CD4-positive, alpha-beta T cell (primary cell): ENCODE data around the gene LCE2A. TPM values are rescaled to one million over a fixed set of nuclear protein-coding genes. Genes with fewer than 3 reads are reported as not detected.
"Not testable (repeated sequence)": the region's sequence is repeated elsewhere in the genome, so short reads cannot be mapped to it uniquely, and the experiment has no call there.

Source experiments
- ATAC-seq: fragments of 200-7000 bp; cut with Tn5 transposase; one replicate; pipeline ENCODE4 v1.10.0; 2022; ENCODE audit warnings: mild to moderate bottlenecking; ENCODE audit not compliant: poor library complexity
- CTCF ChIA-PET: fragments of 350-600 bp; sonication (Branson Sonifier 250); formaldehyde crosslinking; loops from one replicate; lab custom pipeline; 2021; ENCODE audit warnings: antibody characterized with exemption, inconsistent platforms; lab: Charles Lee
- POLR2A ChIA-PET: fragments of 350-600 bp; sonication (Branson Sonifier 250); formaldehyde crosslinking; loops from one replicate; lab custom pipeline; 2021; ENCODE audit warnings: antibody characterized with exemption, inconsistent platforms; lab: Charles Lee
- DNase-seq, 14 experiments: peaks; one replicate each; pipeline ENCODE4 v3.0.0-alpha.2; 2013 to 2020; ENCODE audit warnings: mixed read lengths in 2 of 14
- H3K27ac ChIP-seq, 2 donors: one replicate each; pipeline versions ENCODE4 v1.5.1 to v1.7.0; 2013; ENCODE audit warnings: low read length in 2 of 2, low read depth in 1 of 2, mild to moderate bottlenecking in 1 of 2
- H3K27me3 ChIP-seq, 2 experiments: 1 replicate in 1 of 2; 2 replicates in 1 of 2; pipeline versions ENCODE4 v1.6.1 to v1.7.0; 2013; ENCODE audit warnings: low read length in 2 of 2, control low read depth in 1 of 2, mild to moderate bottlenecking in 1 of 2, moderate library complexity in 1 of 2; ENCODE audit not compliant: insufficient read depth in 2 of 2, control insufficient read depth in 1 of 2
- H3K36me3 ChIP-seq: one replicate; pipeline ENCODE4 v1.6.1; 2013; ENCODE audit warnings: low read length, control low read depth; ENCODE audit not compliant: insufficient read depth
- H3K4me1 ChIP-seq: one replicate; pipeline ENCODE4 v1.6.1; 2013; ENCODE audit warnings: low read length, control low read depth; ENCODE audit not compliant: insufficient read depth
- H3K4me3 ChIP-seq: one replicate; pipeline ENCODE4 v1.5.1; 2013; ENCODE audit warnings: mild to moderate bottlenecking, low read length, moderate library complexity
- H3K9me3 ChIP-seq, 2 experiments: 1 replicate in 1 of 2; 2 replicates in 1 of 2; pipeline versions ENCODE4 v1.6.1 to v1.7.0; 2013; ENCODE audit warnings: low read length in 2 of 2, mild to moderate bottlenecking in 2 of 2, control low read depth in 1 of 2, moderate library complexity in 1 of 2; ENCODE audit not compliant: control insufficient read depth in 1 of 2, insufficient read depth in 1 of 2
- H3K27ac Mint-ChIP-seq: one replicate; pipeline ENCODE4 v1.8.0; 2020; ENCODE audit warnings: mixed read lengths
- H3K27me3 Mint-ChIP-seq: one replicate; pipeline ENCODE4 v1.8.0; 2021; ENCODE audit warnings: mixed read lengths
- H3K36me3 Mint-ChIP-seq: one replicate; pipeline ENCODE4 v1.8.0; 2021; ENCODE audit warnings: low read depth, mixed read lengths
- H3K4me1 Mint-ChIP-seq: one replicate; pipeline ENCODE4 v1.8.0; 2021; ENCODE audit warnings: low read depth, mixed read lengths
- H3K4me3 Mint-ChIP-seq: one replicate; pipeline ENCODE4 v1.8.0; 2020; ENCODE audit warnings: mild to moderate bottlenecking, mixed read lengths
- H3K9me3 Mint-ChIP-seq: one replicate; pipeline ENCODE4 v1.8.0; 2020; ENCODE audit warnings: mixed read lengths
- intact Hi-C, 2 experiments: fragments of 100-400 bp; cut with DNase I in 1 of 2; cut with micrococcal nuclease in 1 of 2; formaldehyde crosslinking; loops; one replicate each; pipeline versions ENCODE4 v1.15.1 to v1.9.0; 2023 to 2025; cut with DNase I, micrococcal nuclease
- total RNA-seq, 174 experiments: library from RNA in 2 of 174; stranded (reverse) in 2 of 174; gene quantifications; one replicate each; pipeline ENCODE4 v1.2.3 and lab custom pipeline; 2021 to 2026
- TF ChIP-seq, protein P1 (sequence below): fragments of 200-600 bp; IDR thresholded peaks from one replicate; pipeline ENCODE4 v1.8.0; 2022; ENCODE audit warnings: antibody characterized with exemption, mild to moderate bottlenecking

Gene LCE2A
- total RNA-seq, 2 experiments from 2014 or later, result not detected

DNA sequence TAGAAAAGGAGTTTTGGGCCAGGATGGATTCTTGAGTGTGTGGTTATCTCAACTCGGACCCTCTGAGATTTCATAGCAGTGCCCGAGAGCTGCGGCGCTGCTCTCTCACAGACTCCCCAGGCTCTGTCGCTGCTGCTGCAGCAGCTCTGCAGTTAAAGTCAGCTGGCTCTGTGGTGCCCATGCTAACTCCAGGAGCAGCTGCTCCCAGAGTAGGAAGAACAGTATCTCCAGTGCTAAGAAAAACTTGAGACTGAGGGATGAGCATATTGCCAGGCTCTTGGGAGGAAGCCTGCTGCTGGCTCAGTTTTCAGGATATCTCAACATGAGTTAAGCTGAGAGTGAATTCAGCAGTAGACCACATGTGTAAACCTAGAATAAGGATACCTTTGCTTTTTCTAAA is 30.5 kb upstream of the LCE2A start:
- Mint-ChIP-seq H3K36me3 (no peaks in the 10 kb centered on the region), H3K27ac (no peak overlapping the region), H3K4me1 (no peaks in the 10 kb centered on the region), H3K27me3 (peaks cover 38% of the 10 kb centered on the region), H3K4me3 (no peak overlapping the region), H3K9me3 (no peaks in the 10 kb centered on the region)
- intact Hi-C loops, result no loop called here
- Histone ChIP-seq H3K9me3 (no peaks in the 10 kb centered on the region), H3K27me3 (peaks cover 6 to 12% of the 10 kb centered on the region in 2 experiments), H3K36me3 (no peaks in the 10 kb centered on the region), H3K4me3 (no peak overlapping the region), H3K27ac (no peak overlapping the region), H3K4me1 (no peaks in the 10 kb centered on the region)
- DNase-seq, result no peak
- TF ChIP-seq, protein P1, sequence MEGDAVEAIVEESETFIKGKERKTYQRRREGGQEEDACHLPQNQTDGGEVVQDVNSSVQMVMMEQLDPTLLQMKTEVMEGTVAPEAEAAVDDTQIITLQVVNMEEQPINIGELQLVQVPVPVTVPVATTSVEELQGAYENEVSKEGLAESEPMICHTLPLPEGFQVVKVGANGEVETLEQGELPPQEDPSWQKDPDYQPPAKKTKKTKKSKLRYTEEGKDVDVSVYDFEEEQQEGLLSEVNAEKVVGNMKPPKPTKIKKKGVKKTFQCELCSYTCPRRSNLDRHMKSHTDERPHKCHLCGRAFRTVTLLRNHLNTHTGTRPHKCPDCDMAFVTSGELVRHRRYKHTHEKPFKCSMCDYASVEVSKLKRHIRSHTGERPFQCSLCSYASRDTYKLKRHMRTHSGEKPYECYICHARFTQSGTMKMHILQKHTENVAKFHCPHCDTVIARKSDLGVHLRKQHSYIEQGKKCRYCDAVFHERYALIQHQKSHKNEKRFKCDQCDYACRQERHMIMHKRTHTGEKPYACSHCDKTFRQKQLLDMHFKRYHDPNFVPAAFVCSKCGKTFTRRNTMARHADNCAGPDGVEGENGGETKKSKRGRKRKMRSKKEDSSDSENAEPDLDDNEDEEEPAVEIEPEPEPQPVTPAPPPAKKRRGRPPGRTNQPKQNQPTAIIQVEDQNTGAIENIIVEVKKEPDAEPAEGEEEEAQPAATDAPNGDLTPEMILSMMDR, result no peak
- POLR2A ChIA-PET, result no interaction called here
- CTCF ChIA-PET, result no interaction called here
- no peak for ATAC-seq

DNA sequence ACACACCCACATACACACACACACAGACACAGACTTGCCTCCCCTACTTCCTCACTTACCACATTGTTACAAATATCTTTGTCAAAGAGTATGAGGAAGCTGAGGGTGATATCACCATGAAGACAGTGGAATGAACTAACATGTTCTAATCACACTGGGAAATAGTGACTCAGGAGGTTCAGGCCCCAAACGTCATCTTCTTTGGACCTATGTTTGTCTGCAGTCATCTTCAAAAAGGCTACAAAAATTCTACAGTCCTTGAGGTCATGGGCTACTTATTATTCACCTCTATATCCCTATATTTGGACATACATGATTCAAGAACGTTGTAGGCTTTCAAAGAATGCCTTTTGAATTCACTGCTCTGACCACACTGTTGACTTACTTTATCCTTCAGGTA is 25.1 kb upstream of the LCE2A start:
- no peaks in the 10 kb centered on the region for H3K36me3 Mint-ChIP-seq
- H3K4me3 ChIP-seq, result no peak overlapping the region
- ATAC-seq (no peak), DNase-seq (no peak)
- no peaks in the 10 kb centered on the region for H3K9me3 Mint-ChIP-seq
- no peaks in the 10 kb centered on the region for H3K4me1 ChIP-seq
- intact Hi-C loops, result no loop called here
- H3K4me1 Mint-ChIP-seq, result no peaks in the 10 kb centered on the region
- H3K4me3 Mint-ChIP-seq, result no peak overlapping the region
- H3K36me3 ChIP-seq, result no peaks in the 10 kb centered on the region
- H3K9me3 ChIP-seq, result no peaks in the 10 kb centered on the region
- CTCF ChIA-PET, result no interaction called here
- TF ChIP-seq, protein P1, result no peak
- H3K27me3 Mint-ChIP-seq, result peaks cover 32% of the 10 kb centered on the region
- POLR2A ChIA-PET, result no interaction called here
- H3K27ac Mint-ChIP-seq, result no peak overlapping the region
- H3K27me3 ChIP-seq, result peaks cover 0 to 6% of the 10 kb centered on the region in 2 experiments
- H3K27ac ChIP-seq, result no peak overlapping the region

DNA sequence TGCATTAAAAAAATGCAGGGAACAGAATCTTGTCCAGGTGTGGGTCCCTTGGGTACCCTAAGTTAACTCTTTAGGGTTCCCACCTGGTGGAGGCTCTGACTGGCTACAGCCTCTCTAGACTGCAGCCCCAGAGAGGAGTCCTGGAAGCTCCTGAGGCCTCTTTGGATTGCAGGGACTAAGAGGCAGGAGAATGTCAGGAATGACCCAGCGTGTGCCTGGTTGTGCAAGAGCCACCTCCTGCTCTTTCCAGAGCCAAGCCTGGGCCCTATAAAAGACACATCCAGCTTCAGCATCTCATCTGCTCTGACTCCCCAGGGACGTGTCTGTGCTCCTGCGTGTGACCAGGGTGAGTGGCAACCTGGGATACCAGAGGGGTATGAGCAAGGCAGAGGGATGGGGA is 23.2 kb upstream of the LCE2A start, which contains the start of gene LCE2C:
TSS of gene LCE2C (plus strand) at position 297 of the 400 bp plus-strand sequence. CDS start 737 bp downstream, outside the sequence.
- peaks cover 6 to 14% of the 10 kb centered on the region in 2 experiments for H3K27me3 ChIP-seq
- H3K4me1 Mint-ChIP-seq, H3K9me3 Mint-ChIP-seq, DNase-seq, H3K4me3 ChIP-seq, H3K9me3 ChIP-seq, H3K36me3 ChIP-seq, H3K36me3 Mint-ChIP-seq, CTCF ChIA-PET, H3K4me1 ChIP-seq, H3K27ac Mint-ChIP-seq, H3K27ac ChIP-seq, H3K4me3 Mint-ChIP-seq, POLR2A ChIA-PET, ATAC-seq, intact Hi-C loops: not testable (repeated sequence)
- H3K27me3 Mint-ChIP-seq, result peaks cover 42% of the 10 kb centered on the region

DNA sequence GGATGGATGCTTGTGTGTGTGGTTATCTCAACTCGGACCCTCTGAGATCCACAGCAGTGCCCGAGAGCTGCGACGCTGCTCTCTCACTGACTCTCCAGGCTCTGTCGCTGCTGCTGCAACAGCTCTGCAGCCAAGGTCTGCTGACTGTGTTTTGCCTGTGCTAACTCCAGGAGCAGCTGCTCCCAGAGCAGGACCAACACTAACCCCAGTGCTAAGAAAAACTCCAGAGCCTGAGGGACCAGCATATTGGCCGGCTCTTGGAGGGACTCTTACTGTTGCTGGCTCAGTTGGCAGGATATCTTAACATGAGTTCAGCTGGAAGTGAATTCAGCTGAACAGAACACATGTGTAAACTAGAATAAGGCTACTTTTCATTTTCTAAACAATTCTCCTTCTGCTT is 18.7 kb upstream of the LCE2A start:
- intact Hi-C loops, result no loop called here
- Histone ChIP-seq H3K36me3 (no peaks in the 10 kb centered on the region), H3K27me3 (peaks cover 6 to 21% of the 10 kb centered on the region in 2 experiments), H3K4me1 (no peaks in the 10 kb centered on the region), H3K9me3 (no peaks in the 10 kb centered on the region), H3K4me3 (no peak overlapping the region), H3K27ac (no peak overlapping the region)
- POLR2A ChIA-PET, result no interaction called here
- Mint-ChIP-seq H3K27me3 (peaks cover 55% of the 10 kb centered on the region), H3K9me3 (no peaks in the 10 kb centered on the region), H3K36me3 (no peaks in the 10 kb centered on the region), H3K4me3 (no peak overlapping the region), H3K4me1 (no peaks in the 10 kb centered on the region), H3K27ac (no peak overlapping the region)
- ATAC-seq (no peak), DNase-seq (no peak)
- CTCF ChIA-PET, result no interaction called here
- TF ChIP-seq, protein P1, result no peak
